Measurements from ENCODE around the gene GANAB.
A peak's percentile ranks its signal among the peaks of the same experiment; 100 is the strongest.

The GANAB gene

DNA sequence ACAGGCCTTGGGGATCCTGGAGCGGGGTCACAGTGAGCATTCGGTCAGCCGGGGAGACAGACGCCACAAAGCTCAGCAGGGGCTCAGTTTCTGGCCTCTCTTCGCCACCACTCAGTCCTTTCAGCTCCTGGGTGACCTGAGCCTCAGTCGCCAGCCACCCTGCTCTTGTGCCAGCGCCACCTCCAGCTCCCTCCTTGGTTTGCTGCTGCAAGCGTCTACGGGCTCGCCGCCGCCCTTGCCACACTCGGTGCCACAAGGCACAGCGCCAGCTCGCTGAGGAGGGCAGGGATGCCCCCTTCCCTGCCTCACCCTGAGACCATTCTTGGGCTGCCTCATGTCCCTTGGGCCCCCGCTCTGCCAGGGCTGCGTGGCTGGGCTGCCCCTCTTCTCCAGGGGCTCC lies 71.3 kb downstream of the GANAB start:
- Mint-ChIP-seq H3K9me3 (no peaks in the 10 kb centered on the region), H3K27ac (peak overlapping the region; percentile 96), H3K27me3 (no peaks in the 10 kb centered on the region), H3K4me1 (ENCODE audit: low read depth) (peaks cover 49% of the 10 kb centered on the region), H3K36me3 (ENCODE audit: low read depth) (peaks cover 75% of the 10 kb centered on the region), H3K4me3 (peak overlapping the region; percentile 98)
- intact Hi-C loops (cut with micrococcal nuclease), result no loop called here

Data from dendritic cell treated with granulocyte-macrophage colony-stimulating factor and Interleukin-4, amounts not matched to agents 40 ng/mL and 50 ng/mL, for 4 days (primary cell).